H9 (cell line): ENCODE measurements around the gene BRD9. TPM values are rescaled to one million over a fixed set of nuclear protein-coding genes. Genes with fewer than 3 reads are reported as not detected.
"Not testable (repeated sequence)": the region's sequence is repeated elsewhere in the genome, so short reads cannot be mapped to it uniquely, and the experiment has no call there.

Experiments
- DNase-seq: peaks from one replicate; pipeline ENCODE4 v3.0.0-alpha.2; 2017
- H2AFZ ChIP-seq: one replicate; pipeline ENCODE4 v1.6.1; 2013; ENCODE audit warnings: mild to moderate bottlenecking, low read length, control low read depth, moderate library complexity
- H2AK5ac ChIP-seq: 2 replicates; pipeline ENCODE4 v1.6.1; 2013; ENCODE audit warnings: low read length, control low read depth, mixed read lengths; ENCODE audit not compliant: insufficient read length
- H2BK120ac ChIP-seq: one replicate; pipeline ENCODE4 v1.6.1; 2013; ENCODE audit warnings: low read depth, mild to moderate bottlenecking, low read length, control low read depth, inconsistent platforms; ENCODE audit not compliant: poor library complexity, severe bottlenecking
- H2BK12ac ChIP-seq: 2 replicates; pipeline ENCODE4 v1.6.1; 2013; ENCODE audit warnings: low read length, control low read depth, mixed read lengths, low read depth; ENCODE audit not compliant: insufficient read length
- H2BK15ac ChIP-seq: 2 replicates; pipeline ENCODE4 v1.6.1; 2013; ENCODE audit warnings: low read depth, low read length, control low read depth
- H2BK20ac ChIP-seq: one replicate; pipeline ENCODE4 v1.6.1; 2013; ENCODE audit warnings: low read depth, mild to moderate bottlenecking, low read length, control low read depth, inconsistent platforms; ENCODE audit not compliant: poor library complexity, severe bottlenecking
- H2BK5ac ChIP-seq: 2 replicates; pipeline ENCODE4 v1.6.1; 2013; ENCODE audit warnings: low read length, control low read depth, mixed read lengths; ENCODE audit not compliant: insufficient read length
- H3K14ac ChIP-seq: 2 replicates; pipeline ENCODE4 v1.6.1; 2013; ENCODE audit warnings: low read length, control low read depth; ENCODE audit not compliant: insufficient read depth
- H3K18ac ChIP-seq: 2 replicates; pipeline ENCODE4 v1.6.1; 2013; ENCODE audit warnings: low read depth, mild to moderate bottlenecking, mixed read lengths, low read length, control low read depth; ENCODE audit not compliant: insufficient read length
- H3K23ac ChIP-seq: 2 replicates; pipeline ENCODE4 v1.6.1; 2013; ENCODE audit warnings: low read length, control low read depth, mixed read lengths, low read depth; ENCODE audit not compliant: insufficient read length
- H3K23me2 ChIP-seq: 2 replicates; pipeline ENCODE4 v1.6.1; 2013; ENCODE audit warnings: low read depth, mild to moderate bottlenecking, mixed read lengths, low read length, control low read depth; ENCODE audit not compliant: insufficient read length, poor library complexity, severe bottlenecking
- H3K27ac ChIP-seq: 2 replicates; pipeline ENCODE4 v1.5.1; 2013; ENCODE audit warnings: low read length, control low read depth, mixed read lengths, low read depth; ENCODE audit not compliant: insufficient read length
- H3K27me3 ChIP-seq: 2 replicates; pipeline ENCODE4 v1.6.1; 2013; ENCODE audit warnings: low read length, control low read depth, inconsistent platforms; ENCODE audit not compliant: insufficient read depth
- H3K4ac ChIP-seq: 2 replicates; pipeline ENCODE4 v1.6.1; 2013; ENCODE audit warnings: low read depth, mild to moderate bottlenecking, control low read depth, inconsistent platforms, low read length, moderate library complexity
- H3K4me1 ChIP-seq: 2 replicates; pipeline ENCODE4 v1.6.1; 2013; ENCODE audit warnings: low read length, control low read depth, inconsistent platforms; ENCODE audit not compliant: insufficient read depth
- H3K4me2 ChIP-seq: 2 replicates; pipeline ENCODE4 v1.6.1; 2013; ENCODE audit warnings: low read length, control low read depth, mixed read lengths; ENCODE audit not compliant: insufficient read length, insufficient read depth
- H3K56ac ChIP-seq: 2 replicates; pipeline ENCODE4 v1.6.1; 2013; ENCODE audit warnings: low read depth, mild to moderate bottlenecking, mixed read lengths, low read length, control low read depth; ENCODE audit not compliant: insufficient read length
- H3K79me1 ChIP-seq: 2 replicates; pipeline ENCODE4 v1.6.1; 2013; ENCODE audit warnings: low read depth, mild to moderate bottlenecking, moderate library complexity, low read length, control low read depth, inconsistent platforms; ENCODE audit not compliant: insufficient read depth, poor library complexity, severe bottlenecking
- H3K79me2 ChIP-seq: 2 replicates; pipeline ENCODE4 v1.6.1; 2013; ENCODE audit warnings: low read length, control low read depth, inconsistent platforms; ENCODE audit not compliant: insufficient read depth
- H3K9ac ChIP-seq: 2 replicates; pipeline ENCODE4 v1.6.1; 2013; ENCODE audit warnings: low read length, control low read depth, mixed read lengths; ENCODE audit not compliant: insufficient read length; ENCODE audit errors: extremely low read depth
- H3K9me3 ChIP-seq: one replicate; pipeline ENCODE4 v1.6.1; 2013; ENCODE audit warnings: low read depth, low read length, inconsistent platforms; ENCODE audit not compliant: control insufficient read depth
- H3T11ph ChIP-seq: one replicate; pipeline ENCODE4 v1.6.1; 2013; ENCODE audit warnings: mild to moderate bottlenecking, low read length, control low read depth, inconsistent platforms
- H4K20me1 ChIP-seq: one replicate; pipeline ENCODE4 v1.6.1; 2013; ENCODE audit not compliant: control insufficient read depth, insufficient read length, insufficient read depth
- H4K5ac ChIP-seq: 2 replicates; pipeline ENCODE4 v1.6.1; 2013; ENCODE audit warnings: low read depth, mild to moderate bottlenecking, mixed read lengths, low read length, control low read depth; ENCODE audit not compliant: insufficient read length
- H4K8ac ChIP-seq: replicated peaks from 2 replicates; pipeline ENCODE4 v1.6.1; 2013; ENCODE audit warnings: low read length, control low read depth, mixed read lengths, low read depth; ENCODE audit not compliant: insufficient read length
- H4K91ac ChIP-seq: 2 replicates; pipeline ENCODE4 v1.6.1; 2013; ENCODE audit warnings: low read depth, mild to moderate bottlenecking, moderate library complexity, mixed read lengths, low read length, control low read depth; ENCODE audit not compliant: insufficient read length
- H3K27ac Mint-ChIP-seq, 3 experiments: 2 replicates in 2 of 3; 3 replicates in 1 of 3; pipeline ENCODE4 v1.8.0; 2020 to 2021; ENCODE audit warnings: mixed read lengths in 3 of 3, mild to moderate bottlenecking in 1 of 3, moderate library complexity in 1 of 3
- H3K27me3 Mint-ChIP-seq: 2 replicates; pipeline ENCODE4 v1.8.0; 2021; ENCODE audit warnings: low read depth, mild to moderate bottlenecking, moderate library complexity, mixed read lengths
- H3K36me3 Mint-ChIP-seq, 3 experiments: 2 replicates in 2 of 3; 3 replicates in 1 of 3; pipeline ENCODE4 v1.8.0; 2020 to 2021; ENCODE audit warnings: low read depth in 3 of 3, mixed read lengths in 3 of 3; ENCODE audit not compliant: insufficient read depth in 1 of 3
- H3K4me1 Mint-ChIP-seq, 2 experiments: 2 replicates each; pipeline ENCODE4 v1.8.0; 2020; ENCODE audit warnings: mixed read lengths in 2 of 2
- H3K4me3 Mint-ChIP-seq, 2 experiments: 2 replicates in 1 of 2; 3 replicates in 1 of 2; pipeline ENCODE4 v1.8.0; 2020 to 2021; ENCODE audit warnings: mild to moderate bottlenecking in 2 of 2, mixed read lengths in 2 of 2, moderate library complexity in 1 of 2
- H3K9me3 Mint-ChIP-seq, 2 experiments: 2 replicates in 1 of 2; 3 replicates in 1 of 2; pipeline ENCODE4 v1.8.0; 2020; ENCODE audit warnings: mild to moderate bottlenecking in 2 of 2, mixed read lengths in 2 of 2, moderate library complexity in 1 of 2
- WGBS: extraction: QIAGEN DNeasy Blood & Tissue Kit; methylation state at CpG from one replicate; pipeline ENCODE4 v1.1.7; 2013; ENCODE audit warnings: missing lambda C conversion rate, low lambda C conversion rate, mixed read lengths; ENCODE audit not compliant: insufficient read length; ENCODE audit errors: extremely low coverage; 5-methylcytosine and 5-hydroxymethylcytosine counted together
- total RNA-seq: library from RNA; stranded (reverse); gene quantifications from 2 replicates; pipeline ENCODE4 v1.2.1, GENCODE V29; 2021

Gene BRD9
- total RNA-seq, 1 experiment from 2014 or later = 70.5 TPM

GRCh38 chr5:840974-841435 is 51.6 kb downstream of the BRD9 start:
- peak overlapping the region in 1 of 3 experiments; percentile 40; a peak in 1 of 7 replicates for H3K27ac Mint-ChIP-seq
- H3K27me3 ChIP-seq, H3K27ac ChIP-seq, H3K27me3 Mint-ChIP-seq, H2BK120ac ChIP-seq, H3K4ac ChIP-seq, H2BK5ac ChIP-seq, H4K8ac ChIP-seq, H3K4me1 ChIP-seq, DNase-seq, H3K79me2 ChIP-seq, H4K20me1 ChIP-seq, H2AK5ac ChIP-seq, H3K9ac ChIP-seq, H3T11ph ChIP-seq, H3K4me2 ChIP-seq, H3K14ac ChIP-seq, H3K4me3 Mint-ChIP-seq, H3K9me3 Mint-ChIP-seq, H2BK12ac ChIP-seq, H3K79me1 ChIP-seq, H3K4me1 Mint-ChIP-seq, H2BK20ac ChIP-seq, H2BK15ac ChIP-seq, H3K9me3 ChIP-seq, H4K5ac ChIP-seq, H4K91ac ChIP-seq, H3K23me2 ChIP-seq, H3K56ac ChIP-seq, H3K23ac ChIP-seq, H3K18ac ChIP-seq, H2AFZ ChIP-seq: not testable (repeated sequence)
- no CpG with 5 or more reads among the region's 10 CpGs for WGBS
- H3K36me3 Mint-ChIP-seq = peaks cover 0 to 16% (median 5%) of the 10 kb centered on the region in 3 experiments; a peak in 4 of 7 replicates

- not testable (repeated sequence) for H2AFZ ChIP-seq, H2BK5ac ChIP-seq, H4K5ac ChIP-seq, H3K9me3 Mint-ChIP-seq, H3K18ac ChIP-seq, H3T11ph ChIP-seq, H3K27ac ChIP-seq, H3K79me1 ChIP-seq, H2AK5ac ChIP-seq, H2BK120ac ChIP-seq, H4K91ac ChIP-seq, H3K4me1 ChIP-seq, H4K8ac ChIP-seq, H2BK20ac ChIP-seq, H2BK12ac ChIP-seq, H3K14ac ChIP-seq, H3K4me2 ChIP-seq, H3K4me1 Mint-ChIP-seq, H3K9me3 ChIP-seq, DNase-seq, H3K79me2 ChIP-seq, H3K27me3 ChIP-seq, H3K9ac ChIP-seq, H3K23ac ChIP-seq, H3K4me3 Mint-ChIP-seq, H4K20me1 ChIP-seq, H3K56ac ChIP-seq, H3K27me3 Mint-ChIP-seq, H2BK15ac ChIP-seq, H3K4ac ChIP-seq, H3K23me2 ChIP-seq
- H3K36me3 Mint-ChIP-seq = peaks cover 0 to 16% (median 5%) of the 10 kb centered on the region in 3 experiments; a peak in 4 of 7 replicates
- H3K27ac Mint-ChIP-seq = peak overlapping the region in 1 of 3 experiments; percentile 40; a peak in 1 of 7 replicates
- no CpG with 5 or more reads among the region's 21 CpGs for WGBS
Observed at GRCh38 chr5:840118-840973, 52.3 kb downstream of the BRD9 start.
